ENCODE results near the gene ATPAF2. TPM values are rescaled to one million over a fixed set of nuclear protein-coding genes. Genes with fewer than 3 reads are reported as not detected.
A peak's percentile ranks its signal among the peaks of the same experiment; 100 is the strongest.
"Not testable (repeated sequence)": the region's sequence is repeated elsewhere in the genome, so short reads cannot be mapped to it uniquely, and the experiment has no call there.

ATPAF2 gene
- total and polyA plus RNA-seq, 10 donors = 25.2 to 57.1 (median 37.1) TPM

DNA sequence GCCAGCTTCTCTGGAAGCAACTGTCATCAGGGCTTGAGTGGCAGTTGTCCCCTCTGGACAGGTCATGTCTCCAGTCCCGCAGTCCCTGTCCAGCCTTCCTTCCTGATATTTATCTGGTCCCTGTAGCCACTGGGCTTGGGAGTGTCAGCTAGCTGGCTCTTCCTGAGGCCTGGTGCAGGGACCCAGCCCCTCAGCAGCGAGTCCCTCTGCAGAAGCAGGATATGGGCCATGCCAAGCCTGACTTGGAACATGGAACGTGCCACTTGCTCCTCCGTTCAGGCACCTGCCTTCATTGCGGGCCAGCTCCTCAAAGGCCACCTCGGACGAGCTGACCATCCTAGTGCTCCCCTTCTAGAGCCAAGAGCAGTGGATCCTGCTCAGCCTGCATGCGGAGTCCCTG lies 40.0 kb downstream of the ATPAF2 start:
- DNase-seq = no peak
- TF ChIP-seq POLR2A (IDR thresholded peaks at IDR 0.05) (no peak), POLR2AphosphoS5 (IDR thresholded peaks at IDR 0.05) (no peak)
- TF ChIP-seq, protein P1, sequence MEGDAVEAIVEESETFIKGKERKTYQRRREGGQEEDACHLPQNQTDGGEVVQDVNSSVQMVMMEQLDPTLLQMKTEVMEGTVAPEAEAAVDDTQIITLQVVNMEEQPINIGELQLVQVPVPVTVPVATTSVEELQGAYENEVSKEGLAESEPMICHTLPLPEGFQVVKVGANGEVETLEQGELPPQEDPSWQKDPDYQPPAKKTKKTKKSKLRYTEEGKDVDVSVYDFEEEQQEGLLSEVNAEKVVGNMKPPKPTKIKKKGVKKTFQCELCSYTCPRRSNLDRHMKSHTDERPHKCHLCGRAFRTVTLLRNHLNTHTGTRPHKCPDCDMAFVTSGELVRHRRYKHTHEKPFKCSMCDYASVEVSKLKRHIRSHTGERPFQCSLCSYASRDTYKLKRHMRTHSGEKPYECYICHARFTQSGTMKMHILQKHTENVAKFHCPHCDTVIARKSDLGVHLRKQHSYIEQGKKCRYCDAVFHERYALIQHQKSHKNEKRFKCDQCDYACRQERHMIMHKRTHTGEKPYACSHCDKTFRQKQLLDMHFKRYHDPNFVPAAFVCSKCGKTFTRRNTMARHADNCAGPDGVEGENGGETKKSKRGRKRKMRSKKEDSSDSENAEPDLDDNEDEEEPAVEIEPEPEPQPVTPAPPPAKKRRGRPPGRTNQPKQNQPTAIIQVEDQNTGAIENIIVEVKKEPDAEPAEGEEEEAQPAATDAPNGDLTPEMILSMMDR (IDR thresholded peaks at IDR 0.05 in 8 of 11, conservative IDR thresholded peaks at IDR 0.05 in 3 of 11) = no peak
- WGBS, 5 donors = 87 to 96% (median 93%) methylated on average over 7 to 8 of the region's 8 CpGs
- no peaks in the 10 kb centered on the region for H3K9me3 ChIP-seq
- H3K27me3 ChIP-seq (replicated peaks in 1 of 7) = no peaks in the 10 kb centered on the region
- no peaks in the 10 kb centered on the region for H3K4me1 ChIP-seq
- H3K4me3 ChIP-seq = no peak overlapping the region
- H3K27ac ChIP-seq = no peak overlapping the region
- intact Hi-C loops (cut with DNase I; ENCODE audit: low total_unique reads) = no loop called here
- H3K36me3 ChIP-seq = no peaks in the 10 kb centered on the region

DNA sequence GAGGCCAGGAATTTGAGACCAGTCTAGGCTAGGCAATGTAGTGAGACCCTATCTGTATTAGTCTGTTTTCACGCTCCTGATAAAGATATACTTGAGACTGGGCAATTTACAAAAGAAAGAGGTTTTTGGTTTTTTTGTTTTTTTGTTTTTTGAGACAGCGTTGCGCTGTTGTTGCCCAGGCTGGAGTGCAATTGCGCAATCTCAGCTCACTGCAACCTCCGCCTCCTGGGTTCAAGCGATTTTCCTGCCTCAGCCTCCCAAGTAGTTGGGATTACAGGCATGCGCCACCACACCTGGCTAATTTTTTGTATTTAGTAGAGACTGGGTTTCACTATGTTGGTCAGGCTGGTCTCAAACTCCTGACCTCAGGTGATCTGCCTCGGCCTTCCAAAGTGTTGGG lies 43.1 kb downstream of the ATPAF2 start:
- H3K4me1 ChIP-seq; H3K27ac ChIP-seq; H3K9me3 ChIP-seq; intact Hi-C loops (cut with DNase I; ENCODE audit: low total_unique reads); H3K4me3 ChIP-seq; H3K27me3 ChIP-seq (replicated peaks in 1 of 7); H3K36me3 ChIP-seq; DNase-seq: not testable (repeated sequence)
- WGBS, 5 donors = 89 to 95% (median 95%) methylated on average over 8 of the region's 8 CpGs

DNA sequence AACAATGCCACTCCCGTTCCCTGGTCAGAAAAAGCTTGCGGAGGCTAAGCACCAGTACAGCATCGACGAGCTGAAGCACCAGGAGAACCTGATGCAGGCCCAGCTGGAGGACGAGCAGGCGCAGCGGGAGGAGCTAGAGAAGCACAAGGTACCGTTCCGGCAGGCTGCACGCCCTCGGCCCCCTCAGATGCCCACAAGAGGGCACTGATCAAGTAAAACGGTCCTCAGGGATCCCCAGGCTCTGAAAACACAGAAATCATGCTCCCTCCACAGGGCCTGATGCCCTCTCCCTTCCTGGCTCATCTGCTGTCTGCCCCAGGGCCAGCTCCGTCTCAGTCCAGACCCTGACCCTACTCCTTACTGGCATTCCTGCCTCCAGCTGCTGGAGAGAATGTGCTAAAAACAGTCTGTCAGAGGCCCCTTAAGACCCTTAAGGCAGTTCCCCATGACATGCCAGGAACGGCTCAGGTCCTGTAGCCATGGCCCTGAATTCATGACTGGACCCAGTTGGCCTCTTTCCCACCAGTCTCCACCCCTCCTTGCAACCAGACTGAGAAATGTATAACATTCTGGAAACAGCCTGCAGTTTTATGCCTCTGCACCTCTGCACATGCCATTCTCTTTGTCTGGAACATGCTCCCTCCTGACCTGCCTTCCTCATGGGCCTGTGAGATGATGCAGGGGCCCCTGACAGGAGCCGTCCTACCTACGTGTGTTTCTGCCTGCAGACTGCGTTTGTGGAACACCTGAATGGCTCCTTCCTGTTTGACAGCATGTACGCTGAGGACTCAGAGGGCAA lies 44.5 kb downstream of the ATPAF2 start:
- intact Hi-C loops (cut with DNase I; ENCODE audit: low total_unique reads) = no loop called here
- H3K9me3 ChIP-seq = no peaks in the 10 kb centered on the region
- WGBS, 5 donors = 61 to 71% (median 66%) methylated on average over 17 to 18 of the region's 18 CpGs
- H3K4me1 ChIP-seq = no peaks in the 10 kb centered on the region
- no peaks in the 10 kb centered on the region for H3K36me3 ChIP-seq
- H3K27me3 ChIP-seq (replicated peaks in 1 of 7) = no peaks in the 10 kb centered on the region
- no peak for TF ChIP-seq POLR2A (IDR thresholded peaks at IDR 0.05)
- TF ChIP-seq, protein P1 (IDR thresholded peaks at IDR 0.05 in 8 of 11, conservative IDR thresholded peaks at IDR 0.05 in 3 of 11) = peak in 6 of 11 experiments; percentile 8 to 38 (median 28)
- H3K27ac ChIP-seq = no peak overlapping the region
- peak; percentile 58 for DNase-seq
- no peak overlapping the region for H3K4me3 ChIP-seq

DNA sequence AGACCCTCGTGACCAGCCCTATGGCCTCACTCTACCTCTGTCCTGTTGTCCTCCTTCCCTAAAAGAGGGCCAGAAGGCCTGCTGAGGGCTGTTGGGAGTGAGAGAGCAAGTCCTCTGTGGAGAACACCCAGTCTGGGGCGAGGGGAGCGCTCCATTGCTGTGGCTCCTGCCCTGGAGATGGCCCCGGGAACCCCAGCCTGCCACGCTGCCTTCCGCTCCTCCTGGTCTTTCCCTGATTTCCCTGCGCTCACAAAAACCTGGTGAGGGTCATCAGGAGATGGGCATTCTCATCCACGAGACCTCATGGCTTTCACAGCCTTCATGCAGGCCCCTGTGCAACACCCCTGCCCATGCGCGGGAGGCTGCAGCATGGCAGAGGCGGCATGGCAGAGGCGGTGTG lies 45.1 kb downstream of the ATPAF2 start:
- intact Hi-C loops (cut with DNase I; ENCODE audit: low total_unique reads) = no loop called here

More for the DNA sequence above, 45.1 kb downstream of the ATPAF2 start:
- no peaks in the 10 kb centered on the region for H3K36me3 ChIP-seq
- no peaks in the 10 kb centered on the region for H3K4me1 ChIP-seq
- no peak overlapping the region for H3K4me3 ChIP-seq
- H3K27me3 ChIP-seq (replicated peaks in 1 of 7) = no peaks in the 10 kb centered on the region
- TF ChIP-seq POLR2AphosphoS5 (IDR thresholded peaks at IDR 0.05) (no peak), POLR2A (IDR thresholded peaks at IDR 0.05) (no peak)
- TF ChIP-seq, protein P1 (IDR thresholded peaks at IDR 0.05 in 8 of 11, conservative IDR thresholded peaks at IDR 0.05 in 3 of 11) = no peak
- H3K27ac ChIP-seq = no peak overlapping the region
- H3K9me3 ChIP-seq = no peaks in the 10 kb centered on the region
- DNase-seq = peak; percentile 58
- WGBS, 5 donors = 86 to 97% (median 96%) methylated on average over 12 of the region's 12 CpGs

All from spleen (tissue), 11 donors.